Measurements from ENCODE around the gene RAD9A.

The RAD9A gene

DNA sequence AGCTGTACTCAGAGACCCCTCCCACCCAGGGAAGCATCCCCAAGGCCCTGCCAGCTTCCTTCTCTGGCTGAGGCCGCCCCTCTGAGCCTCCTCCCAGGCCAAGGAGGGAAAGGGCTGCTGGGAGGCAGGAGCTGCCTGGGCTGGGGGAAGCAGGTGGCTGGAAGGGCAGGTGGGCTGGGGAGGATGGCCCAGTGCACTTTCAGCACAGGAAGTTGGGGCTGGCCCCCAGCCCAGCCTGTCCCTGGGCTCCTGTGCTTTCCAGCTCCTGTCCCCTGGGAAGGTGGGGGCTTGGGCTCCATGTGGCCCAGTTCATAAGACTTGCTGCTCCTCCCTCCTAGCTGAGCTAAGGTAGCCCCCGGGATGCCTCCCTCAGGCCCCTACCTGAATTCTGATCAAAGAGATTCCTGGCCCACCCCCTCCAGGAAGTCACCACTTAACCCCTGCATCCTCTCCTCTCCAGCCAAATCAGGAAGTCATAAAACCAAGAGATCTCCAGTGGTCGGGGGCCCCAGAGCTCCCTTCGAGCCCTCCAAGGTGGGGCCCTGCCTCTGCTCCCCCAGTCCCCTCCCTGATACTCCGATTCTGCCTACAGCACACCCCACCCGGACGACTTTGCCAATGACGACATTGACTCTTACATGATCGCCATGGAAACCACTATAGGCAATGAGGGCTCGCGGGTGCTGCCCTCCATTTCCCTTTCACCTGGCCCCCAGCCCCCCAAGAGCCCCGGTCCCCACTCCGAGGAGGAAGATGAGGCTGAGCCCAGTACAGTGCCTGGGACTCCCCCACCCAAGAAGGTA is 5.0 kb downstream of the RAD9A start:
- Histone ChIP-seq H3K4ac (ENCODE audit: low read depth, low read length) (no peak overlapping the region), H2BK15ac (replicated peaks; ENCODE audit: low read depth) (no peak overlapping the region), H3K56ac (ENCODE audit: low read length) (peak overlapping the region; percentile 64), H3K36me3 (ENCODE audit: control insufficient read depth, insufficient read depth, low read length) (peaks cover 9% of the 10 kb centered on the region), H3K23ac (ENCODE audit: low read length) (no peak overlapping the region), H3K4me1 (ENCODE audit: control insufficient read depth, low read depth, low read length) (peaks cover 8% of the 10 kb centered on the region), H3K9ac (ENCODE audit: low read length) (peak overlapping the region; percentile 49), H2AK5ac (ENCODE audit: low read length) (no peak overlapping the region), H3K79me1 (ENCODE audit: low read length) (peaks cover 17% of the 10 kb centered on the region), H3K4me3 (ENCODE audit: low read length) (no peak overlapping the region), H3K27me3 (ENCODE audit: insufficient read depth, low read length, poor library complexity) (no peaks in the 10 kb centered on the region), H3K27ac (ENCODE audit: low read depth, low read length) (peak overlapping the region; percentile 78), H4K8ac (ENCODE audit: low read depth, low read length) (no peak overlapping the region), H3K4me2 (ENCODE audit: low read length) (no peak overlapping the region), H2BK120ac (ENCODE audit: low read depth, low read length) (no peak overlapping the region), H3K79me2 (ENCODE audit: control insufficient read depth, insufficient read depth, low read length) (peaks cover 20% of the 10 kb centered on the region), H2BK5ac (ENCODE audit: low read length) (peak overlapping the region; percentile 45), H3K18ac (ENCODE audit: low read length) (no peak overlapping the region), H4K5ac (ENCODE audit: low read length) (no peak overlapping the region)
- no CpG with 5 or more reads among the region's 13 CpGs for WGBS (ENCODE audit: extremely low coverage, insufficient coverage, low lambda C conversion rate)
- peak; percentile 78 for DNase-seq

DNA sequence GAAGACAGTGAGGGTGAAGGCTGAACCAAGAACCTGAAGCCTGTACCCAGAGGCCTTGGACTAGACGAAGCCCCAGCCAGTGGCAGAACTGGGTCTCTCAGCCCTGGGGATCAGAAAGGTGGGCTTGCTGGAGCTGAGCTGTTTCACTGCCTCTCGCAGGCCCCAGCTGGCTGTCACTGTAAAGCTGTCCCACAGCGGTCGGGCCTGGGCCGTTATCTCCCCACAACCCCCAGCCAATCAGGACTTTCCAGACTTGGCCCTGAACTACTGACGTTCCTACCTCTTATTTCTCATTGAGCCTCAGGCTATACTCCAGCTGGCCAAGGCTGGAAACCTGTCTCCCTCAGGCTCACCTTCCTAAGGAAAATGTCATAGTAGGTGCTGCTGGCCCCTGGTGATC is 5.8 kb downstream of the RAD9A start:
- Histone ChIP-seq H2AK5ac (ENCODE audit: low read length) (no peak overlapping the region), H3K56ac (ENCODE audit: low read length) (peak overlapping the region; percentile 38), H3K79me1 (ENCODE audit: low read length) (peaks cover 16% of the 10 kb centered on the region), H3K9ac (ENCODE audit: low read length) (no peak overlapping the region), H3K27me3 (ENCODE audit: insufficient read depth, low read length, poor library complexity) (no peaks in the 10 kb centered on the region), H2BK120ac (ENCODE audit: low read depth, low read length) (no peak overlapping the region), H2BK5ac (ENCODE audit: low read length) (no peak overlapping the region), H4K8ac (ENCODE audit: low read depth, low read length) (no peak overlapping the region), H3K4me3 (ENCODE audit: low read length) (no peak overlapping the region), H3K79me2 (ENCODE audit: control insufficient read depth, insufficient read depth, low read length) (peaks cover 19% of the 10 kb centered on the region), H3K36me3 (ENCODE audit: control insufficient read depth, insufficient read depth, low read length) (peaks cover 9% of the 10 kb centered on the region), H2BK15ac (replicated peaks; ENCODE audit: low read depth) (no peak overlapping the region), H4K5ac (ENCODE audit: low read length) (no peak overlapping the region), H3K4me2 (ENCODE audit: low read length) (no peak overlapping the region), H3K4ac (ENCODE audit: low read depth, low read length) (no peak overlapping the region), H3K27ac (ENCODE audit: low read depth, low read length) (peak overlapping the region; percentile 40), H3K4me1 (ENCODE audit: control insufficient read depth, low read depth, low read length) (peaks cover 8% of the 10 kb centered on the region), H3K23ac (ENCODE audit: low read length) (no peak overlapping the region), H3K18ac (ENCODE audit: low read length) (no peak overlapping the region)
- DNase-seq, result no peak
- no CpG with 5 or more reads among the region's 6 CpGs for WGBS (ENCODE audit: extremely low coverage, insufficient coverage, low lambda C conversion rate)

DNA sequence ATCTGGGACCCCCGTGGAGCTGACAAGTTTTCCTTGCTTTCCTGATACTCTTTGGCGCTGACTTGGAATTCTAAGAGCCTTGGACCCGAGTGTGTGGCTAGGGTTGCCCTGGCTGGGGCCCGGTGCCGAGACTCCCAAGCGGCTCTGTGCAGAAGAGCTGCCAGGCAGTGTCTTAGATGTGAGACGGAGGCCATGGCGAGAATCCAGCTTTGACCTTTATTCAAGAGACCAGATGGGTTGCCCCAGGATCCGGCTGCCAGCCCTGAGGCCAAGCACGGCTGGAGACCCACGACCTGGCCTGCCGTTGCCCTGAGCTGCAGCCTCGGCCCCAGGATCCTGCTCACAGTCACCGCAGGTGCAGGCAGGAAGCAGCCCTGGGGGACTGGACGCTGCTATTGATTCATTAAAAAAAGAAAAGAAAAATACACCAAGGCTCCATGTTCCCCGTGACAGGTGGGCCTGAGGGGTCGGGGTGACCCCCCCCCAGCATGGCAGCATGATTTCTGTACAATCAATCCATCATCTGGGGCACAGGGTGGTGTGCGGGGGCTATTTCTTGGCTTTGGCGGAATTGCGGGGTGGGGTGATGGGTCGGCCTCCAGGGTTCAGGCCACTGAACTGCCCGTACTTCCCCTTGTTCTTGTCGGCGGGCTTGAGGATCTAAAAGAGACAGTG is 6.3 kb downstream of the RAD9A start:
- no peak overlapping the region for H2BK5ac ChIP-seq (ENCODE audit: low read length)
- no peak overlapping the region for H3K4me3 ChIP-seq (ENCODE audit: low read length)
- peaks cover 9% of the 10 kb centered on the region for H3K36me3 ChIP-seq (ENCODE audit: control insufficient read depth, insufficient read depth, low read length)
- no peak overlapping the region for H3K23ac ChIP-seq (ENCODE audit: low read length)
- no CpG with 5 or more reads among the region's 24 CpGs for WGBS (ENCODE audit: extremely low coverage, insufficient coverage, low lambda C conversion rate)
- H3K18ac ChIP-seq (ENCODE audit: low read length), result no peak overlapping the region
- no peak overlapping the region for H2BK120ac ChIP-seq (ENCODE audit: low read depth, low read length)
- H3K4me1 ChIP-seq (ENCODE audit: control insufficient read depth, low read depth, low read length), result peaks cover 8% of the 10 kb centered on the region
- H3K9ac ChIP-seq (ENCODE audit: low read length), result no peak overlapping the region
- no peak overlapping the region for H3K4ac ChIP-seq (ENCODE audit: low read depth, low read length)
- no peak for DNase-seq
- H3K27me3 ChIP-seq (ENCODE audit: insufficient read depth, low read length, poor library complexity), result no peaks in the 10 kb centered on the region
- peaks cover 17% of the 10 kb centered on the region for H3K79me2 ChIP-seq (ENCODE audit: control insufficient read depth, insufficient read depth, low read length)
- H2BK15ac ChIP-seq (replicated peaks; ENCODE audit: low read depth), result no peak overlapping the region
- H3K79me1 ChIP-seq (ENCODE audit: low read length), result peaks cover 14% of the 10 kb centered on the region
- H2AK5ac ChIP-seq (ENCODE audit: low read length), result no peak overlapping the region
- H3K27ac ChIP-seq (ENCODE audit: low read depth, low read length), result no peak overlapping the region
- no peak overlapping the region for H3K4me2 ChIP-seq (ENCODE audit: low read length)
- no peak overlapping the region for H4K5ac ChIP-seq (ENCODE audit: low read length)
- no peak overlapping the region for H3K56ac ChIP-seq (ENCODE audit: low read length)
- no peak overlapping the region for H4K8ac ChIP-seq (ENCODE audit: low read depth, low read length)

DNA sequence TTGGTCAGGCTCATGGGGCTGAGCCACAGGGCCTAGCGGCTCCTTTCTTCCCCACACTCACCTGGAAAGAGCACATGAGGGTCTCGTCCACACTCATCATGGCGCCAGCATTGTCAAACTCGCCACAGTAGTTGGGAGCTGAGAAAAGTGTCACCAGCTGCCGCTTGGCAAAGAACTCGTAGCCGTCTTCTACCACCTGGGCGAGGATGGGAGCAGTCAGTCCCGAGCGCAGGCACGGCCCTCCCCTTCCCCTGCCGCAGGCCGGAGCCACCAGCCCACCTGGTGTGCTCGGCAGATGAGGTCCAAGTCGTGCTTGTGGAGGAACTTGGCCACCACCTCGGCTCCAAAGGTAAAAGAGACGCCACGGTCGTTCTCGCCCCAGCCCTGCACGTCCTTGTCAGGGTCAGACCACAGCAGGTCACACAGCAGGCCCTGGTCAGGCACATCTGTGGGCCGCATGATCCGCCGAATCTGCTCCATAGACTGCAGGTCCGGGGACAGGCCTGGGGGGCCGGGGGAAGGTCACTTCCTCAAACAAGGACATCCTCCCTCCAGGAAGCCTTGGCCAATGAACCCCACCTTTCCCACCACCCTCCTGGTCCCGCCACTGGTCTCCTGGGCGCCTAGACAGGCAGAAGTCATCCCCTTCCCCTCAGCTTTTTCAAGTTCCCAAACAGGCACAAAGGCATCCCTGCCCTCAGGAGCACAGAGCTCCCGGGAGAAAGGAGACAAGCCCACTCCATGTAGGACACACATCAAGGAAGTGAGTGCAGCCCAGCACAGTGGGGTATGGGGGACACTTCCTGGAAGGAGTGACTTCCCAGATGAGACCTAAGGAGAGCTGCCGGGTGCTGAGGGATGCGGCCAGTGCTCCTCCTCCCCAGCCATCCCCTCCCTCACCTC is 7.1 kb downstream of the RAD9A start:
- Histone ChIP-seq H2BK5ac (ENCODE audit: low read length) (no peak overlapping the region), H4K8ac (ENCODE audit: low read depth, low read length) (no peak overlapping the region), H3K79me1 (ENCODE audit: low read length) (peaks cover 14% of the 10 kb centered on the region), H3K79me2 (ENCODE audit: control insufficient read depth, insufficient read depth, low read length) (peaks cover 17% of the 10 kb centered on the region), H3K4me2 (ENCODE audit: low read length) (no peak overlapping the region), H2AK5ac (ENCODE audit: low read length) (no peak overlapping the region), H3K4me3 (ENCODE audit: low read length) (no peak overlapping the region), H2BK15ac (replicated peaks; ENCODE audit: low read depth) (no peak overlapping the region), H3K18ac (ENCODE audit: low read length) (no peak overlapping the region), H3K23ac (ENCODE audit: low read length) (no peak overlapping the region), H3K27ac (ENCODE audit: low read depth, low read length) (no peak overlapping the region), H3K4me1 (ENCODE audit: control insufficient read depth, low read depth, low read length) (peaks cover 8% of the 10 kb centered on the region), H3K56ac (ENCODE audit: low read length) (peak overlapping the region; percentile 49), H4K5ac (ENCODE audit: low read length) (no peak overlapping the region), H3K27me3 (ENCODE audit: insufficient read depth, low read length, poor library complexity) (no peaks in the 10 kb centered on the region), H3K4ac (ENCODE audit: low read depth, low read length) (no peak overlapping the region), H3K36me3 (ENCODE audit: control insufficient read depth, insufficient read depth, low read length) (peaks cover 9% of the 10 kb centered on the region), H3K9ac (ENCODE audit: low read length) (no peak overlapping the region), H2BK120ac (ENCODE audit: low read depth, low read length) (no peak overlapping the region)
- no CpG with 5 or more reads among the region's 31 CpGs for WGBS (ENCODE audit: extremely low coverage, insufficient coverage, low lambda C conversion rate)
- no peak for DNase-seq

DNA sequence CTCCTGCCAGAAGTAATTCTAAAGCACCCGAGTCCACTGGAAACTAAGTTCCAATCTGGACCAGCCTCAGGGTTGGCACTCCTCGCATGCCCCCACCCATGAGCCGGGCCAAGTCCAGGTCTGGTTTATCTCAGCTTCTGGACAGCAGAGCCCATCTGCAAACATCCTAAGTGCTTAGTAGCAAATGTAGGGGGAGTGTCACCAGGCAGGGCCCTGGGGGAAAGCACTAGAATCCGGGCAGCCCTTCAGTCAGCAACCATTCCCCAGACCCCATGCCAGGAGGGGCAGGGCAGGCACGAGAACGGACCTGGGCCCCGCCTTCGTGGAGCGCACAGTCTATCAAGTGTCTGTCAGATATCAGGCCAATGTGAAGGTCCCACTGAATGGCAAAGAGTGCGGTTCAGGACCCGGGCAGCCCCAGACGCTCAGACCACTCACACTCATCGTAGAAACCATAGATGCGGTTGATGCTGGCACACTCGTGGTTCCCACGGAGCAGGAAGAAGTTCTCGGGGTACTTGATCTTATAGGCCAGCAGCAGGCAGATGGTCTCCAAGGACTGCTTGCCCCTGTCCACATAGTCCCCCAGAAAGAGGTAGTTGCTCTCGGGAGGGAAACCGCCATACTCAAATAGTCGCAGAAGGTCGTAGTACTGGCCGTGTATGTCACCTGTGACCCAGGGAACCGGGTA is 8.6 kb downstream of the RAD9A start:
- peak overlapping the region; percentile 70 for H3K4me3 ChIP-seq (ENCODE audit: low read length)
- peaks cover 8% of the 10 kb centered on the region for H3K4me1 ChIP-seq (ENCODE audit: control insufficient read depth, low read depth, low read length)
- no peak overlapping the region for H2BK5ac ChIP-seq (ENCODE audit: low read length)
- H4K8ac ChIP-seq (ENCODE audit: low read depth, low read length), result no peak overlapping the region
- H3K79me1 ChIP-seq (ENCODE audit: low read length), result peaks cover 14% of the 10 kb centered on the region
- H2BK15ac ChIP-seq (replicated peaks; ENCODE audit: low read depth), result no peak overlapping the region
- peaks cover 9% of the 10 kb centered on the region for H3K36me3 ChIP-seq (ENCODE audit: control insufficient read depth, insufficient read depth, low read length)
- H3K4ac ChIP-seq (ENCODE audit: low read depth, low read length), result no peak overlapping the region
- H3K27me3 ChIP-seq (ENCODE audit: insufficient read depth, low read length, poor library complexity), result no peaks in the 10 kb centered on the region
- H3K56ac ChIP-seq (ENCODE audit: low read length), result peak overlapping the region; percentile 83
- H3K79me2 ChIP-seq (ENCODE audit: control insufficient read depth, insufficient read depth, low read length), result peaks cover 17% of the 10 kb centered on the region
- no peak overlapping the region for H3K23ac ChIP-seq (ENCODE audit: low read length)
- peak overlapping the region; percentile 30 for H2AK5ac ChIP-seq (ENCODE audit: low read length)
- H4K5ac ChIP-seq (ENCODE audit: low read length), result no peak overlapping the region
- no CpG with 5 or more reads among the region's 23 CpGs for WGBS (ENCODE audit: extremely low coverage, insufficient coverage, low lambda C conversion rate)
- H3K27ac ChIP-seq (ENCODE audit: low read depth, low read length), result no peak overlapping the region
- peak overlapping the region; percentile 89 for H3K9ac ChIP-seq (ENCODE audit: low read length)
- no peak overlapping the region for H3K18ac ChIP-seq (ENCODE audit: low read length)
- H3K4me2 ChIP-seq (ENCODE audit: low read length), result peak overlapping the region; percentile 84
- H2BK120ac ChIP-seq (ENCODE audit: low read depth, low read length), result no peak overlapping the region
- DNase-seq, result no peak
